K562 (cell line): ENCODE measurements around the gene TRAF3IP1. TPM values are rescaled to one million over a fixed set of nuclear protein-coding genes. Genes with fewer than 3 reads are reported as not detected.

ENCODE experiments used
- ATAC-seq: fragments of 200-7000 bp; cut with Tn5 transposase; 3 replicates; pipeline ENCODE4 v1.9.1; 2020; ENCODE audit warnings: moderate library complexity
- BruUV-seq: library from RNA; stranded (reverse); fragments of 400-500 nt; replicated peaks from 2 replicates; lab custom pipeline; 2021; lab: Mats Ljungman, UMichigan
- CTCF ChIA-PET: fragments of 300-600 bp; formaldehyde crosslinking; extraction: SDS; loops from one replicate; lab custom pipeline; 2021; ENCODE audit warnings: low intra/inter-chr PET ratio; lab: Yijun Ruan, JAX
- POLR2A ChIA-PET: fragments of 300-600, 350-650 bp; sonication (Branson Sonifier 250); formaldehyde crosslinking; extraction: SDS; loops from one replicate; lab custom pipeline; 2021; ENCODE audit warnings: antibody characterized with exemption, inconsistent platforms; lab: Yijun Ruan, JAX
- DNase-seq, 4 experiments: peaks; one replicate each; pipeline versions ENCODE4 v3.0.0 to v3.0.0-alpha.2; 2011 to 2018; ENCODE audit warnings: low spot score in 3 of 4, mixed read lengths in 3 of 4; ENCODE audit errors: extremely low read depth in 1 of 4
- FAIRE-seq: peaks from 2 replicates; lab custom pipeline; 2011; peaks lifted over from hg19 to GRCh38; lab: Jason Lieb, UNC
- H2AFZ ChIP-seq: 2 replicates; pipeline ENCODE4 v1.6.0; 2011; ENCODE audit warnings: low read depth, low read length, control low read depth, inconsistent platforms
- H3K27ac ChIP-seq: fragments of 200-600 bp; 3 replicates; pipeline ENCODE4 v1.8.0; 2011; ENCODE audit warnings: low read depth, mild to moderate bottlenecking, control low read depth, inconsistent platforms, low read length, moderate library complexity, mixed read lengths; ENCODE audit errors: extremely low read depth
- H3K27me3 ChIP-seq, 2 experiments: fragments of 300-600 bp in 1 of 2; 2 replicates in 1 of 2; 3 replicates in 1 of 2; pipeline versions ENCODE4 v1.6.0 to v1.8.0; 2011; ENCODE audit warnings: inconsistent platforms in 2 of 2, low read length in 2 of 2, mild to moderate bottlenecking in 1 of 2, mixed read lengths in 1 of 2, moderate library complexity in 1 of 2; ENCODE audit not compliant: control insufficient read depth in 2 of 2, insufficient read depth in 2 of 2
- H3K36me3 ChIP-seq: fragments of 300-600 bp; 3 replicates; pipeline ENCODE4 v1.8.0; 2011; ENCODE audit warnings: mild to moderate bottlenecking, low read length, inconsistent platforms; ENCODE audit not compliant: control insufficient read depth, insufficient read depth
- H3K4me1 ChIP-seq, 2 experiments: fragments of 200-600 bp in 1 of 2; replicated peaks in 1 of 2; 2 replicates in 1 of 2; 3 replicates in 1 of 2; pipeline versions ENCODE4 v1.5.1 to v1.8.0; 2011; ENCODE audit warnings: inconsistent platforms in 2 of 2, low read length in 2 of 2, mild to moderate bottlenecking in 1 of 2, mixed read lengths in 1 of 2, moderate library complexity in 1 of 2; ENCODE audit not compliant: control insufficient read depth in 2 of 2, insufficient read depth in 2 of 2
- H3K4me2 ChIP-seq: 2 replicates; pipeline ENCODE4 v1.6.1; 2011; ENCODE audit warnings: low read length, control low read depth, inconsistent platforms, mixed read lengths; ENCODE audit not compliant: insufficient read depth
- H3K4me3 ChIP-seq: fragments of 200-600 bp; sonication (generic), shearing (Covaris generic); 2 replicates; pipeline ENCODE4 v1.5.1; 2016; ENCODE audit warnings: control low read depth, inconsistent platforms
- H3K79me2 ChIP-seq: fragments of 200-600 bp; 3 replicates; pipeline ENCODE4 v1.8.0; 2011; ENCODE audit warnings: low read length, inconsistent platforms; ENCODE audit not compliant: control insufficient read depth, insufficient read depth
- H3K9ac ChIP-seq, 2 experiments: 2 replicates each; pipeline versions ENCODE4 v1.6.0 to v1.6.1; 2011; ENCODE audit warnings: low read depth in 2 of 2, low read length in 2 of 2, control low read depth in 1 of 2, inconsistent platforms in 1 of 2, mild to moderate bottlenecking in 1 of 2, mixed read lengths in 1 of 2; ENCODE audit not compliant: insufficient read depth in 1 of 2
- H3K9me1 ChIP-seq: one replicate; pipeline ENCODE4 v1.6.0; 2011; ENCODE audit warnings: inconsistent platforms, mild to moderate bottlenecking, low read length, moderate library complexity; ENCODE audit not compliant: control insufficient read depth, insufficient read depth
- H3K9me3 ChIP-seq: replicated peaks from 2 replicates; pipeline ENCODE4 v1.5.1; 2011; ENCODE audit warnings: low read depth, low read length, inconsistent platforms; ENCODE audit not compliant: control insufficient read depth, insufficient read depth
- H4K20me1 ChIP-seq: replicated peaks from 2 replicates; pipeline ENCODE4 v1.6.1; 2011; ENCODE audit warnings: low read length, inconsistent platforms, mixed read lengths; ENCODE audit not compliant: control insufficient read depth, insufficient read depth
- GTF2E2 ChIP-seq: fragments of 200-800 bp; sonication (Bioruptor generic); IDR thresholded peaks from 2 replicates; pipeline ENCODE4 v1.6.1; 2016; ENCODE audit warnings: missing genetic modification characterization, missing compliant biosample characterization
- MBD2 ChIP-seq: sonication (generic); IDR thresholded peaks from 2 replicates; pipeline ENCODE4 v1.6.1; 2016; ENCODE audit warnings: low read depth, borderline replicate concordance
- MEF2D ChIP-seq: conservative IDR thresholded peaks from 2 replicates; pipeline ENCODE4 v1.6.1; 2016; ENCODE audit warnings: low read depth, missing genetic modification characterization, missing compliant biosample characterization
- NELFE ChIP-seq: IDR thresholded peaks from 2 replicates; pipeline ENCODE4 v1.6.1; 2011; ENCODE audit warnings: mild to moderate bottlenecking; ENCODE audit not compliant: insufficient read depth, insufficient read length
- NFE2 ChIP-seq: IDR thresholded peaks from 2 replicates; pipeline ENCODE4 v1.6.1; 2014; ENCODE audit warnings: antibody characterized with exemption, low read depth
- PRDM10 ChIP-seq: fragments of 450-650 bp; IDR thresholded peaks from 2 replicates; pipeline ENCODE4 v1.6.1; 2018; ENCODE audit not compliant: partially characterized antibody
- RAD21 ChIP-seq, 2 experiments: fragments of 250-450 bp in 1 of 2; fragments of 450-650 bp in 1 of 2; sonication (Bioruptor Pico) in 1 of 2; formaldehyde crosslinking in 1 of 2; IDR thresholded peaks in 1 of 2; conservative IDR thresholded peaks in 1 of 2; 2 replicates each; pipeline versions ENCODE4 v1.4.0 to v1.8.0; 2020 to 2022; ENCODE audit warnings: mild to moderate bottlenecking in 2 of 2, moderate library complexity in 1 of 2
- RB1 ChIP-seq: fragments of 450-650 bp; IDR thresholded peaks from 2 replicates; pipeline ENCODE4 v1.6.1; 2017; ENCODE audit warnings: low read depth, mild to moderate bottlenecking
- ZBTB2 ChIP-seq: fragments of 450-650 bp; IDR thresholded peaks from 2 replicates; pipeline ENCODE4 v1.6.1; 2016; ENCODE audit warnings: antibody characterized with exemption
- ZNF23 ChIP-seq: fragments of 250-450 bp; sonication (Bioruptor Pico); IDR thresholded peaks from 2 replicates; pipeline ENCODE4 v1.4.0; 2020; ENCODE audit warnings: mild to moderate bottlenecking
- ZNF436 ChIP-seq: fragments of 250-450, 450-650 bp; sonication (Bioruptor Pico); formaldehyde crosslinking; IDR thresholded peaks from 2 replicates; pipeline ENCODE4 v1.7.0; 2020; ENCODE audit warnings: mild to moderate bottlenecking
- ZNF512 ChIP-seq: IDR thresholded peaks from 2 replicates; pipeline ENCODE4 v1.6.1; 2016; ENCODE audit warnings: missing genetic modification characterization, missing compliant biosample characterization
- WGBS: fragments of 100-300 bp; shearing (Covaris generic); methylation state at CpG from one replicate; pipeline ENCODE4 v1.1.6; 2016; ENCODE audit warnings: low coverage, mixed read lengths; ENCODE audit not compliant: insufficient coverage; ENCODE audit errors: missing lambda C conversion rate; 5-methylcytosine and 5-hydroxymethylcytosine counted together
- in situ Hi-C: fragments of 300-500 bp; cut with MboI; formaldehyde crosslinking; loops from 4 replicates; pipeline ENCODE4 v1.15.0; 2018; ENCODE audit warnings: inconsistent platforms, mixed read lengths
- intact Hi-C: fragments of 100-400 bp; cut with micrococcal nuclease; formaldehyde crosslinking; loops from 2 replicates; pipeline ENCODE4 v1.14.2; 2022
- polyA plus RNA-seq, 8 experiments: library from polyadenylated mRNA; depleted of rRNA in 4 of 8; stranded (reverse) in 5 of 8; unstranded in 3 of 8; fragments of >200 nt; fragmentation: Nextera tagmentation in 2 of 8; fragmentation: Illumina TruSeq in 1 of 8; extraction: Ambion mirVana in 2 of 8; extraction: Trizol in 1 of 8; gene quantifications; 2 replicates each; pipeline versions ENCODE4 v1.2.1 to v1.2.3, GENCODE V29; 2011 to 2014; ENCODE audit warnings: inconsistent platforms in 1 of 8, missing spikeins in 1 of 8
- total RNA-seq, 7 experiments: library from RNA; depleted of rRNA in 6 of 7; stranded (reverse); fragments of >200 nt in 6 of 7; fragmentation: Illumina TruSeq in 2 of 7; extraction: Trizol in 2 of 7; gene quantifications; 2 replicates each; pipeline versions ENCODE4 v1.2.1 to v1.2.3, GENCODE V29; 2011 to 2021; ENCODE audit warnings: low replicate concordance in 1 of 7

The TRAF3IP1 gene
- total and polyA plus RNA-seq, 9 of the 15 experiments (the other 6 are each of a cell fraction or from before 2014, with no cell fraction given), result 1.3 to 7.4 (median 3.4) TPM

- TF ChIP-seq ZBTB2, result no peak
- TF ChIP-seq MEF2D (tag), result no peak
- TF ChIP-seq ZNF23, result no peak
Measured at GRCh38 chr2:238431456-238431855, 111.1 kb downstream of the TRAF3IP1 start (continued).

GRCh38 chr2:238433300-238433915 lies 113.1 kb downstream of the TRAF3IP1 start:
- FAIRE-seq, result no peak
- H3K79me2 ChIP-seq, result peaks cover 87% of the 10 kb centered on the region
- H3K9me1 ChIP-seq, result no peaks in the 10 kb centered on the region
- no peak overlapping the region for H3K4me3 ChIP-seq
- H3K9me3 ChIP-seq, result no peaks in the 10 kb centered on the region
- H3K9ac ChIP-seq, result no peak overlapping the region
- whole genome bisulfite sequencing, result 96% methylated on average over 12 of the region's 14 CpGs
- in situ Hi-C loops (no loop called here), intact Hi-C loops (no loop called here)
- no TSS peak for BruUV-seq
- H3K27ac ChIP-seq, result no peak overlapping the region
- no peaks in the 10 kb centered on the region for H4K20me1 ChIP-seq
- no peak overlapping the region for H3K4me2 ChIP-seq
- CTCF ChIA-PET, result interaction anchor here (0.7 kb wide), 1 partner anchor 114 kb away, joined by 3 read pairs; no protein-coding TSS in a partner anchor
- peaks cover 80% of the 10 kb centered on the region for H3K36me3 ChIP-seq
- no peak for DNase-seq
- POLR2A ChIA-PET, result interaction anchor here (1.5 kb wide), 1 partner anchor 12 kb away, joined by 4 read pairs; no protein-coding TSS in a partner anchor
- peaks cover 4 to 12% of the 10 kb centered on the region in 2 experiments; a peak in 4 of 5 replicates for H3K4me1 ChIP-seq
- H2AFZ ChIP-seq, result no peak overlapping the region
- no peaks in the 10 kb centered on the region for H3K27me3 ChIP-seq
- no peak for ATAC-seq
- TF ChIP-seq RB1 (no peak), RAD21 (CRISPR knock-in tag; conservative IDR thresholded peaks at IDR 0.05 in 1 of 2, IDR thresholded peaks at IDR 0.05 in 1 of 2) (no peak), MBD2 (no peak), NELFE (no peak), ZNF512 (tag) (no peak), PRDM10 (no peak), ZNF436 (no peak), NFE2 (no peak), GTF2E2 (no peak)
